BJ (cell line): ENCODE data around the gene KCNIP4. TPM values are rescaled to one million over a fixed set of nuclear protein-coding genes. Genes with fewer than 3 reads are reported as not detected.

Experiments used
- CTCF ChIA-PET: fragments of 350-600 bp; formaldehyde crosslinking; extraction: SDS; loops from one replicate; lab custom pipeline; 2021; ENCODE audit warnings: antibody characterized with exemption, inconsistent platforms; lab: Yijun Ruan, JAX
- POLR2A ChIA-PET: fragments of 300-600 bp; sonication (Branson Sonifier 250); formaldehyde crosslinking; extraction: SDS; loops from one replicate; lab custom pipeline; 2021; ENCODE audit warnings: antibody characterized with exemption; lab: Charles Lee
- DNase-seq: peaks from one replicate; pipeline ENCODE4 v3.0.0-alpha.2; 2011; ENCODE audit warnings: low read depth
- H3K27me3 ChIP-seq: 2 replicates; pipeline ENCODE4 v1.6.0; 2011; ENCODE audit warnings: low read length; ENCODE audit not compliant: control insufficient read depth, insufficient read depth
- H3K36me3 ChIP-seq: 2 replicates; pipeline ENCODE4 v1.5.1; 2011; ENCODE audit warnings: low read length; ENCODE audit not compliant: control insufficient read depth, insufficient read depth
- H3K4me3 ChIP-seq: 2 replicates; pipeline ENCODE4 v1.5.1; 2011; ENCODE audit warnings: low read depth, mild to moderate bottlenecking, control low read depth, low read length
- polyA plus RNA-seq: library from polyadenylated mRNA; depleted of rRNA; stranded (reverse); fragments of >200 nt; gene quantifications from 2 replicates; pipeline ENCODE4 v1.2.3, GENCODE V29; 2011
- TF ChIP-seq, protein P1 (sequence below): IDR thresholded peaks from 2 replicates; pipeline ENCODE4 v1.5.1; 2011; ENCODE audit warnings: low read depth, mild to moderate bottlenecking, control low read depth, inconsistent platforms, low read length, moderate library complexity; ENCODE audit not compliant: insufficient read depth

Gene KCNIP4
- polyA plus RNA-seq, 1 experiment = not detected

DNA sequence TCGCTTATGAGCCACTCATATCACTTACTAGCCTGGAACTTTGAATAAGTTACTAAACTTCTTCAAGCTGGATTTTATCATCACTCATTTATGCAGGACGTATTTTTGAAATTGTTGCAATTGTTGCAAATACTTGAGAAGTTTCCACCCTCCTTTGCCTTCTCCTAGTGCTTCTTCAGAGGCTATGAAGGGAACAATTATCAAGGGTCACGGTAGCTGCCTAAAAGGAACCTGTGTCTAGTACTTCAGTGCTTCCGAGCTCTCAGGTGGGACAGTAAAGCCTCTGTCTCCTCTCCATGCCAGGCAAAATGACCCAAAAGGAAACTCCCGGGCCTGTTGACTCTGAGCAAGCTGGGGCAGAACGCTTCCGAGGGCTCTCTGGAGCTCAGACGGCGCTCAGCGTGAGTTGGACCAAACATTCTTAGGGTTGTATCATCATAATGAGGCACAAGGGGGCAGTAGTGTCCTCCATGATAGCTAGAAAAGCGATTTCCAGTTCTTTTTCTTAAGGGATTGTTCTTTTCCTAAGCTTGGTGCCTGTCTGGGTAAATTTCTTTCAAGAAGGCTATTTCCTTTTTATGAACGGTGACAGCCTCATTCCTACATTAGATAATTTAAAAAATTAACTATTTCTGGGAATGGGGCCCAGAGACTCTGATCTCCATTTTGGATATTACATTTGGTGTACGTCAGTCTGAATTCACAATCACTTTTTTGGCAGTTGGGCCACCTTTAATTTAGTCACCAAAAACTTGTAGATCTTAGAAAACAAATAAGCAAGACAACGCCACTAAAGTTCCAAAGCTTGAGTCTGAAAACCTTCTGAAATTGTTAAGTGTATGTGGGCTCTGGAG, 1175.2 kb downstream of the KCNIP4 start:
- H3K36me3 ChIP-seq = no peaks in the 10 kb centered on the region
- peak; percentile 1 for DNase-seq
- CTCF ChIA-PET = interaction anchor here (0.5 to 3.1 kb wide), 31 partner anchors 9 to 994 kb away, joined by 3 to 35 read pairs (median 3); no protein-coding TSS in a partner anchor

DNA sequence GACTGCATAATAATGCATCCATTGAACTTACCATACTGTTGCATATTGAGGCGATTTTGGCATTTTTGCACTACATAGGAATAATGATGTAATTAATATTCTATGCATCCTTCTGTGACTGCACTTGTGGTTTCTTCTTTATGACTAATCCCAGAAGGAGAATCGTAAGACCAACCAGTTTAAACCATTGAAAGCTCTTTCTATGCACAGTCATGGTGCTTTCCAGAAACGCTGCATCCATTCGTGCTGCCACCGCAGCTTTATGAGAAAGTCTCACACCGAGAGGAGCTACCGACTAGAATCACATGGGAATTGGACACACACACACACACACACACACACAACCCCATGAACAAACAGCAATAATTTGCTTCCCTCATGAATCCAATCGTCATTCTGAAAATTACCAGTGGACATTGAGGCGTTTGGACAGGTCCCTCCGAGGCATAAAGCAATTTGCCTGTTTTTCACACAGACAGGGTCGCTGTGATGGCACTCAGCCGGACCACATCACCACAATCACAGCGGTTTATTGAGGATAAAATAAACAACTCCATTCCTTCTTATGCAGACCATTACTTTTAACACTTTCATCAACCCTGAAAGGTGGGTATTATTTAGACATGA, 1184.1 kb downstream of the KCNIP4 start:
- CTCF ChIA-PET = interaction anchor here (0.6 to 1.5 kb wide), 2 partner anchors 9 to 12 kb away, joined by 3 to 4 read pairs; no protein-coding TSS in a partner anchor
- H3K36me3 ChIP-seq = no peaks in the 10 kb centered on the region
- POLR2A ChIA-PET = no interaction called here
- no peaks in the 10 kb centered on the region for H3K27me3 ChIP-seq
- DNase-seq = no peak
- no peak overlapping the region for H3K4me3 ChIP-seq
- TF ChIP-seq, protein P1, sequence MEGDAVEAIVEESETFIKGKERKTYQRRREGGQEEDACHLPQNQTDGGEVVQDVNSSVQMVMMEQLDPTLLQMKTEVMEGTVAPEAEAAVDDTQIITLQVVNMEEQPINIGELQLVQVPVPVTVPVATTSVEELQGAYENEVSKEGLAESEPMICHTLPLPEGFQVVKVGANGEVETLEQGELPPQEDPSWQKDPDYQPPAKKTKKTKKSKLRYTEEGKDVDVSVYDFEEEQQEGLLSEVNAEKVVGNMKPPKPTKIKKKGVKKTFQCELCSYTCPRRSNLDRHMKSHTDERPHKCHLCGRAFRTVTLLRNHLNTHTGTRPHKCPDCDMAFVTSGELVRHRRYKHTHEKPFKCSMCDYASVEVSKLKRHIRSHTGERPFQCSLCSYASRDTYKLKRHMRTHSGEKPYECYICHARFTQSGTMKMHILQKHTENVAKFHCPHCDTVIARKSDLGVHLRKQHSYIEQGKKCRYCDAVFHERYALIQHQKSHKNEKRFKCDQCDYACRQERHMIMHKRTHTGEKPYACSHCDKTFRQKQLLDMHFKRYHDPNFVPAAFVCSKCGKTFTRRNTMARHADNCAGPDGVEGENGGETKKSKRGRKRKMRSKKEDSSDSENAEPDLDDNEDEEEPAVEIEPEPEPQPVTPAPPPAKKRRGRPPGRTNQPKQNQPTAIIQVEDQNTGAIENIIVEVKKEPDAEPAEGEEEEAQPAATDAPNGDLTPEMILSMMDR = no peak

More for the DNA sequence above, 1175.2 kb downstream of the KCNIP4 start:
- TF ChIP-seq, protein P1 = peak; percentile 80
- no peaks in the 10 kb centered on the region; the same call in 1 of the 2 replicates for H3K27me3 ChIP-seq
- no peak overlapping the region for H3K4me3 ChIP-seq
- POLR2A ChIA-PET = no interaction called here

DNA sequence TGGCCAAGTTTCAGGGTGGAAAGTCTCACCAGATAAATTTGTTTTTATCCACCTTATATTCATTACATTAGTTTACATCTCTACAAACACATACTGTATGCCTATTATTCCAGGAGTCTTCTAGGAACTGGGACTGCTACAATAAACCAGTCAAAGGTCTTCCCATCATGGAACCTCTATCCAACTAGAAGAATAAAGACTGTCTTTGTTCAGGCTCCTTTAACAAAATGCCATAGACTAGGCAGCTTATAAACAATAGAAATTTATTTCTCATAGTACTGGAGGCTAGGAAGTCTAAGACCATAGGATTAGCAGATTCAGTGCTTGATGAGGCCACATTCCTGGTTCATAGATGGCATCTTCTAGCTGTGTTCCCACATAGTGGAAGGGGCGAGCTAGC, 1186.7 kb downstream of the KCNIP4 start:
- ChIA-PET CTCF (interaction anchor here (2.6 kb wide), 1 partner anchor 12 kb away, joined by 17 read pairs; no protein-coding TSS in a partner anchor), POLR2A (no interaction called here)
- Histone ChIP-seq H3K4me3 (no peak overlapping the region), H3K36me3 (no peaks in the 10 kb centered on the region), H3K27me3 (no peaks in the 10 kb centered on the region)
- TF ChIP-seq, protein P1 = no peak
- DNase-seq = no peak

DNA sequence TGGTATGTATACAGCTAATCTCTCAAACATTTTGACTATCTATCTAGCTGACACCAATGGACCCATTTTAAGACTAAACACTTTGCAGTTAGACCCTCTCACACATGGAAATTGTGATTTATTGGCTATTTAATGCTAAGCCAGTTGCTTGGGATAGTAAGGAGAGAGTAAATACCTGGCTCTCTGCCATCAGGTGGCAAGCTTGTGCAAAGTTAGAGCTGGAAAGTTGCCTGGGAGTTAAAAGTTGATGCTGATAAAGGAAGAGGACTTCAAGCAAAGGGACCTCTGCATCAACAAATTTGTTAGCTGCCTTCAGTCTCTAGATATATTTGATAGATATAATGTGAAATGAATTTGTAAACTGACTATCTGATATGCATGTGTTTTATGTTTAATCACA, 1187.2 kb downstream of the KCNIP4 start:
- DNase-seq = no peak
- Histone ChIP-seq H3K4me3 (no peak overlapping the region), H3K36me3 (no peaks in the 10 kb centered on the region), H3K27me3 (no peaks in the 10 kb centered on the region)
- ChIA-PET POLR2A (no interaction called here), CTCF (interaction anchor here (2.6 kb wide), 1 partner anchor 12 kb away, joined by 17 read pairs; no protein-coding TSS in a partner anchor)
- TF ChIP-seq, protein P1 = no peak

DNA sequence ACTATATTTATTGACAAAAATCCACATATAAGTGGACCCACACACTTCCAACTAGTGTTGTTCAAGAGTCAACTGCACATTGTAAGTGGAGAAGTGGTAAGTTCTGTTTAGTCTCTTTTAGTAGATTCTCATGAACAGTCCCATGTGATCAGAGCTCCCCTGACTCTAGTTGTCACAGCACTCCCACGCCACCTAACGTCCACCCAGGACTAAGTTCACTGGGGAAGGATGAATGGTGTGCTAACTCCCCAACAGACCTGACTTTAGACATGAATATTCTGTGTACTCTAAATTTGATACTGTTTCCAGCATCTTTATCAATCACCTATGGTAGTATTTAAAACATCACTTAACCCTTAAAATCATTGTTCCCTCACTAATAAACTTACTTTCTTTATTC, 1188.5 kb downstream of the KCNIP4 start:
- Histone ChIP-seq H3K27me3 (no peaks in the 10 kb centered on the region), H3K36me3 (no peaks in the 10 kb centered on the region), H3K4me3 (no peak overlapping the region)
- ChIA-PET CTCF (interaction anchor here (0.5 to 2.6 kb wide), 3 partner anchors 14 to 57 kb away, joined by 3 to 17 read pairs (median 3); no protein-coding TSS in a partner anchor), POLR2A (no interaction called here)
- no peak for DNase-seq
- TF ChIP-seq, protein P1 = peak; percentile 31; the same call in 1 of the 2 replicates
